HFFc6 (cell line): ENCODE data around the gene HCFC2. TPM values are rescaled to one million over a fixed set of nuclear protein-coding genes. Genes with fewer than 3 reads are reported as not detected.

Source experiments
- DNase-seq: peaks from one replicate; pipeline ENCODE4 v3.0.0-alpha.2; 2018
- H3K27ac Mint-ChIP-seq: 2 replicates; pipeline ENCODE4 v1.8.0; 2020; ENCODE audit warnings: mild to moderate bottlenecking, mixed read lengths
- H3K27me3 Mint-ChIP-seq: 2 replicates; pipeline ENCODE4 v1.8.0; 2021; ENCODE audit warnings: mild to moderate bottlenecking, moderate library complexity, mixed read lengths; ENCODE audit not compliant: insufficient read depth
- H3K36me3 Mint-ChIP-seq: 2 replicates; pipeline ENCODE4 v1.8.0; 2021; ENCODE audit warnings: low read depth, mixed read lengths
- H3K4me1 Mint-ChIP-seq: 2 replicates; pipeline ENCODE4 v1.8.0; 2020; ENCODE audit warnings: low read depth, mixed read lengths
- H3K4me3 Mint-ChIP-seq: 2 replicates; pipeline ENCODE4 v1.8.0; 2020; ENCODE audit warnings: mild to moderate bottlenecking, moderate library complexity, mixed read lengths
- H3K9me3 Mint-ChIP-seq: 2 replicates; pipeline ENCODE4 v1.8.0; 2020; ENCODE audit warnings: mild to moderate bottlenecking, mixed read lengths
- CTCF ChIP-seq: fragments of 200-600 bp; sonication (generic); IDR thresholded peaks from 2 replicates; pipeline ENCODE4 v1.5.0; 2021; ENCODE audit warnings: antibody characterized with exemption, mild to moderate bottlenecking
- total RNA-seq, 6 experiments: library from RNA; stranded (reverse); fragmentation: NEBNext Ultra II Directional; extraction: Animal tissue kit (Norgen Biotek cat#: 25700); gene quantifications; 2 replicates in 1 of 6; 3 replicates in 5 of 6; pipeline ENCODE4 v1.2.3, GENCODE V29; 2021

Gene HCFC2
- total RNA-seq, 6 experiments from 2014 or later, result 19.6 to 23.8 (median 21.9) TPM

DNA sequence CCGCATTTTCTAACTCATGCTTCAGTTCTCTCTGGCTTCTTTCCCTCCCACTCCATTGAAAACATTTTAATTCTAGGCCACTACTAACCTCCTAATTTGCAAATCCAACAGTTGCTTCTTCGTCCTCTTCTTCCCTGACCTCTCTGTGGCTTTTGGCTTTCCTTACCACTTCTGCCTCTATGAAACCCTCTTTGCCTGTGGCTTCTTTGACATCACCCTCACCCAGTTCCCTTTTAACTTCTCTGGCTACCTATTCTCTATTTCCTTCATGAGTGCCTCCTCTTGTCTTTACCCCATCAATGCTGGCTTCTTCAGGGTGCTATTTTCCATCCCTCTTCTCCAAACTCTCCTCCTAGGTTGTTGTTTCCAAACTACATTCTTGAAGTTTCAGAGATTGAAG, 4.4 kb upstream of the HCFC2 start:
- no peaks in the 10 kb centered on the region for H3K9me3 Mint-ChIP-seq
- H3K4me3 Mint-ChIP-seq, result no peak overlapping the region
- H3K27me3 Mint-ChIP-seq, result no peaks in the 10 kb centered on the region; the same call in 1 of the 2 replicates
- DNase-seq, result no peak
- no peaks in the 10 kb centered on the region for H3K36me3 Mint-ChIP-seq
- TF ChIP-seq CTCF, result no peak
- no peak overlapping the region for H3K27ac Mint-ChIP-seq
- peaks cover 20% of the 10 kb centered on the region for H3K4me1 Mint-ChIP-seq

DNA sequence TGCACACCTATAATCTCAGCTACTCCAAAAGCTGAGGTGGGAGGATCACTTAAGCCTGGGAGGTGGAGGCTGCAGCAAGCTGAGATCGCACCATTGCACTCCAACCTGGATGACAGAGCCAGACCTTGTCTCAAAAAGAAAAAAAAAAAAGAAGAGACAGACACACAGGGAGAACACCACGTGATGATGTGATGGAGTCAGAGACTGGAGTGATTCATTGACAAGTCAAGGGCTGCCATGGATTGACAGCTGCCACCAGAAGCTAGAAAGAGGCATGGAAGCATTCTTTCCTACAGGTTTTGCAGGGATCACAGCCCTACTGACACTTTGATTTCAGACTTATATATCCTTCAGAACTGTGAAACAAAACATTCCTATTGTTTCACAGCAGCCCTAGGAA, 3.5 kb upstream of the HCFC2 start:
- Mint-ChIP-seq H3K27ac (no peak overlapping the region), H3K4me3 (no peak overlapping the region), H3K4me1 (peaks cover 22% of the 10 kb centered on the region), H3K27me3 (no peaks in the 10 kb centered on the region; the same call in 1 of the 2 replicates), H3K9me3 (no peaks in the 10 kb centered on the region), H3K36me3 (no peaks in the 10 kb centered on the region)
- TF ChIP-seq CTCF, result no peak
- DNase-seq, result no peak

DNA sequence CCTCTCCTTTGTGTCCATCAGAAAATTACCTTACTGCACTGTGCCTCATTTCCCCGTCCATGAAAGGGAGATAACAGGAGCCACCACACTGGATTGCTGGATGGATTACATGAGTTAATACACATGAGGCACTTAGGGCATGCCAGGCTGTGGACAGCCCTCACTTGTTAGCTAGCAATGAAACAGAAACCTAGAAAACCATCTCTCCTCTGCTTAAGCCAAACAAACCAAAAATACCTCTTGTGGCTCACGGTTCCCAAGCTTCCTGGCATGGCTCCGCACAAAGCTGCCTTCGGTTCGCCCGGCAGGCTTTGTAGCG, 660 bp upstream of the HCFC2 start:
- DNase-seq, result peak; percentile 23
- no peaks in the 10 kb centered on the region for H3K9me3 Mint-ChIP-seq

GRCh38 chr12:104064842-104065427, 604 bp downstream of the HCFC2 start:
- H3K9me3 Mint-ChIP-seq, result no peaks in the 10 kb centered on the region

More for the DNA sequence above, 660 bp upstream of the HCFC2 start:
- TF ChIP-seq CTCF, result no peak
- Mint-ChIP-seq H3K27me3 (no peaks in the 10 kb centered on the region), H3K36me3 (peaks cover 13% of the 10 kb centered on the region), H3K27ac (peak overlapping the region; percentile 88), H3K4me3 (peak overlapping the region; percentile 97), H3K4me1 (peaks cover 29% of the 10 kb centered on the region)

GRCh38 chr12:104072099-104072498, 7.8 kb downstream of the HCFC2 start:
- DNase-seq, result no peak
- no peak overlapping the region for H3K27ac Mint-ChIP-seq
- H3K27me3 Mint-ChIP-seq, result no peaks in the 10 kb centered on the region
- H3K4me3 Mint-ChIP-seq, result no peak overlapping the region
- peaks cover 4% of the 10 kb centered on the region for H3K4me1 Mint-ChIP-seq
- H3K36me3 Mint-ChIP-seq, result peaks cover 32% of the 10 kb centered on the region
- TF ChIP-seq CTCF, result no peak
- H3K9me3 Mint-ChIP-seq, result no peaks in the 10 kb centered on the region

More at GRCh38 chr12:104064842-104065427, 604 bp downstream of the HCFC2 start:
- peaks cover 18% of the 10 kb centered on the region for H3K36me3 Mint-ChIP-seq
- peaks cover 29% of the 10 kb centered on the region for H3K4me1 Mint-ChIP-seq
- H3K4me3 Mint-ChIP-seq, result peak overlapping the region; percentile 97
- no peaks in the 10 kb centered on the region for H3K27me3 Mint-ChIP-seq
- no peak for DNase-seq
- H3K27ac Mint-ChIP-seq, result peak overlapping the region; percentile 78
- no peak for TF ChIP-seq CTCF

DNA sequence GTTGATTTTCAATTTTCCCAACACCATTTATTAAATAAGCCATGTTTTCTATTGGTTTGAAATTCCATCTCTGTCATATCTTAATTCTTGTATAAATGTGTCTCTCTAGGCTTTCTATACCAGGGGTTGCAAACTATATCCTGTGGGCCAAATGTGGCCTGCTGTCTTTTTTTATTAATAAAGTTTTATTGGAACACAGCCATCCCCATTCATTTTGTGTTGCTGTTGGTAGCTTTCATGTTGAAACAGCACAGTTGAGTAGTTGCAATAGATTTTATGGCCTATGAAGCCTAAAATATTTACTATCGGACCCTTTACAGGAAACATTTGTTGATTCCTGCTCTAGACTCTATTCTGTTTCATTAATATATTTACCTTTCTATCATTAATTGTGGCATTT, 9.4 kb downstream of the HCFC2 start:
- Mint-ChIP-seq H3K36me3 (peaks cover 21% of the 10 kb centered on the region), H3K27ac (no peak overlapping the region)
- no peak for TF ChIP-seq CTCF

More for the DNA sequence above, 9.4 kb downstream of the HCFC2 start:
- H3K27me3 Mint-ChIP-seq, result no peaks in the 10 kb centered on the region
- DNase-seq, result no peak
- H3K9me3 Mint-ChIP-seq, result no peaks in the 10 kb centered on the region
- no peaks in the 10 kb centered on the region for H3K4me1 Mint-ChIP-seq
- no peak overlapping the region for H3K4me3 Mint-ChIP-seq
